ENCODE results near the gene SLC2A4.
A peak's percentile ranks its signal among the peaks of the same experiment; 100 is the strongest.

The SLC2A4 gene

DNA sequence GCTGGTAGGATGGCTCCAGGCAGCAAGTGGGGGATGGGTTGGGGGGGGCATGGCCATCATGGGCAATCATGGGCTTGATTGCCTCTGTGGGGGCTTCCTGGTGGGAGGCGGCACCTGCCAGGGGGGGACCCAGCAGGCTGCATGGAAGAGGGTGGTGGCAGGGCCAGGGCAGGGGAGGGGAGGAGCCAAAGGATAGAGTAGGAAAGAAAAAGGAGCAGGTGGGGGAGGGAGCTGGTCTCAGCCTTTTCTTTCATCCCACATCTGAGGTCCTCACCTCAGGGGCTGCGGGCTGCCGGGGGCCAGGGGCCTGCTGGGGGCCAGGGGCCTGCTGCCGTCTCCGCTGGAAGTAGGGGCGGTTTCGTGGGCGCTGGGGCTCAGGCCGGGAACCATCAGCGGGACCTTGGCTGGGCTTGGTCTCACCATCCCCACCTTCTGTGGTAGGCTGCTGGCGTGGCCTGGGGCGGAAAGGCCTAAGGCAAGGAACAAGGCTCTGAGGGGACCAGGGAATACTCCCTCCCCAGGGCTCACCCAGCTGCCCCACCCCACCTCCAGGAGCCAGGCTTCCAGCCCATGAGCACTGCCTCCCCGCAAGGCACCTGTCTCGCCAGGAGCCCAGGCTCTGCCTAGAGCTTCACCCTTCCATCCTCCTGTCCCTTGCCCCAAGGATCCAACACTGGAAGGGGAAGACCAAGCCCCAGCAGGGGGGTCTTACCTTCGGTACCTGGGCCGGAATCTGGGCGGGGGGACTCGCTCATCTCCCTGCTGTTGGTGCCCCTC is 7.9 kb downstream of the SLC2A4 start:
- no peak overlapping the region for H3K27ac ChIP-seq (ENCODE audit: low read depth, low read length)
- no peak overlapping the region for H3K9ac ChIP-seq (ENCODE audit: low read length)
- no peak overlapping the region for H3K4me3 ChIP-seq (ENCODE audit: low read length)
- H3K4me1 ChIP-seq (ENCODE audit: control insufficient read depth, insufficient read depth, low read length), result peaks cover 20% of the 10 kb centered on the region
- peaks cover 6% of the 10 kb centered on the region for H3K27me3 ChIP-seq (ENCODE audit: control insufficient read depth, insufficient read depth, low read length)
- peaks cover 6% of the 10 kb centered on the region for H3K36me3 ChIP-seq (ENCODE audit: control insufficient read depth, insufficient read depth, low read length)

DNA sequence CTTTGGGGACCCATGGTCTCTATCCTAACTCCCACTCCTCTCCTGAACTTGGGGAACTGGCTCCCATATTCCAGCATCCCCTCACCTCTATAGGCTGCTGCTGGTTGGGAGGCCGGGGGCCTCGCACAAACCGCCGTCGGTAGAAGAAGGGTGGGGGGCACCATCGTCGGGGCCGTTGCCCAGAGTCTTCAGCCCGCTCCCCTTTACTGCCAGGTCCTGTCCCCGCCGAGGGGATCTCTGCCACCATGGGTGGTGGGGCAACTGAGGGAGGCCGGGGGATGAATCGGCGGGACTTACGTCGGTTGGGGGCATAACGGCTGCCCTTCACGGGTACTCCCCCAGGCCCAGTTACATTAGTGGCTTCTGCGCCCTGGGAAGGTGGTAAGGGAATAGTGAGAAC is 8.6 kb downstream of the SLC2A4 start:
- Histone ChIP-seq H3K27me3 (ENCODE audit: control insufficient read depth, insufficient read depth, low read length) (peaks cover 6% of the 10 kb centered on the region), H3K9ac (ENCODE audit: low read length) (no peak overlapping the region), H3K27ac (ENCODE audit: low read depth, low read length) (peak overlapping the region; percentile 3), H3K4me1 (ENCODE audit: control insufficient read depth, insufficient read depth, low read length) (peaks cover 22% of the 10 kb centered on the region), H3K36me3 (ENCODE audit: control insufficient read depth, insufficient read depth, low read length) (peaks cover 2% of the 10 kb centered on the region), H3K4me3 (ENCODE audit: low read length) (no peak overlapping the region)

DNA sequence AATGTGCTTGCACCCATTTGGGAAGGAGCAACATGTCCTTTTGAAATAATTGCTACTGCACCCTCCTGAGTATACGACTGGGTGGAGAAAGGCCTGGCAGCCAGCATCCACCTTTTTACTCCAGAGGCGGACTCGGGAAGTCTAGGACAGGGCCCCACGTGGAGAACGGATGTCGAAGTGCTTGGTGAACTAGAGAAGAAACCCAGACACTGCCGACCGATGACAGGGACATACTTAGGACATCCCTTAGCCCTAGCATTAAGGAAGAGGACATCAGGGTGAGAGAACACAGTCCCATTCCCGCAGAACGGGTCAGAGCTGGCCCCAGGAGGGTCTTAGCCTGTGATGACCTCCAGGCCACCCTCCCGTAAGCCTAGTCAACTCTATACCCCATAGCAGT is 9.2 kb downstream of the SLC2A4 start:
- Histone ChIP-seq H3K27ac (ENCODE audit: low read depth, low read length) (peak overlapping the region; percentile 3), H3K27me3 (ENCODE audit: control insufficient read depth, insufficient read depth, low read length) (peaks cover 6% of the 10 kb centered on the region), H3K4me3 (ENCODE audit: low read length) (no peak overlapping the region), H3K4me1 (ENCODE audit: control insufficient read depth, insufficient read depth, low read length) (peaks cover 22% of the 10 kb centered on the region), H3K9ac (ENCODE audit: low read length) (no peak overlapping the region), H3K36me3 (ENCODE audit: control insufficient read depth, insufficient read depth, low read length) (peaks cover 2% of the 10 kb centered on the region)

DNA sequence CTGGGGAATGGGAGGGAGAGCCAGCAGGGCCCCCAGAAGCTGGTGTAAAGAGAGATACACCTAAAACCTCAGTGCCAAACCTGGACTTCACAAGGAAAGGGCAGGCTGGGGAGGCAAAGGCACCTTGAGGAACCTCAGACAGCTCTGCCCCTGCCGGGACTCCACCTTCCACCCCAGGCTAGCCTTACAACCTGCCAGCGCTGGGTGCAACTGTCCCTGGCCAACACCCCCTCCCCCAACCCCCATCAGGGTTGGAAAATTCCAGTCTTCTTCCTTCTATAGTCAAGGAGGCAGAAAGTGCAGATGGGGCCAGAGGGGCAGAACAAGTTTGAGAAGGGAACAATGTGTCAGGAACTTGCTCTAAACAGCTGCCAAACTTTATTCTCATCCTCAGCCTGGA is 10.7 kb downstream of the SLC2A4 start:
- Histone ChIP-seq H3K4me3 (ENCODE audit: low read length) (no peak overlapping the region), H3K27me3 (ENCODE audit: control insufficient read depth, insufficient read depth, low read length) (peaks cover 6% of the 10 kb centered on the region), H3K9ac (ENCODE audit: low read length) (no peak overlapping the region), H3K36me3 (ENCODE audit: control insufficient read depth, insufficient read depth, low read length) (peaks cover 2% of the 10 kb centered on the region), H3K4me1 (ENCODE audit: control insufficient read depth, insufficient read depth, low read length) (peaks cover 31% of the 10 kb centered on the region), H3K27ac (ENCODE audit: low read depth, low read length) (peak overlapping the region; percentile 26)

DNA sequence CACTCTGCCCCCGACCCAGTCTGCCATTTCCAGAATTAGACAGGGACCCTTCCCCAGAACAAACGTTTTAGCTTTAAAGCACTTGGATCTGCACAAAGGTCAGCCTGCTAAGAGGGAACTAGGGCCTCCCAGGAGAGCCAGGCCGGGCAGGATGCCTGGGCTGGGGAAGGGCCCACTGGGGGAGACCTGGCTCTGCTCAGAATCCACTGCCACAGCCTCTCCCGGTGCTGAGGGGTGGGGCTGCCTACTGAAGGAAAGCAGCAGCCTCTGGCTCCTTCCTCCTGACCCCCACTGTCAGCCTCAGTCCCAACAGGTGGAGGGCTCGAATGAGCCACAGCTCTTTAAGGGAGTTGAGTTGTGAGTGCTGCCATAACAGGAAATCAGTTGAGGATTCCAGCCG is 11.2 kb downstream of the SLC2A4 start:
- H3K27ac ChIP-seq (ENCODE audit: low read depth, low read length), result peak overlapping the region; percentile 26

DNA sequence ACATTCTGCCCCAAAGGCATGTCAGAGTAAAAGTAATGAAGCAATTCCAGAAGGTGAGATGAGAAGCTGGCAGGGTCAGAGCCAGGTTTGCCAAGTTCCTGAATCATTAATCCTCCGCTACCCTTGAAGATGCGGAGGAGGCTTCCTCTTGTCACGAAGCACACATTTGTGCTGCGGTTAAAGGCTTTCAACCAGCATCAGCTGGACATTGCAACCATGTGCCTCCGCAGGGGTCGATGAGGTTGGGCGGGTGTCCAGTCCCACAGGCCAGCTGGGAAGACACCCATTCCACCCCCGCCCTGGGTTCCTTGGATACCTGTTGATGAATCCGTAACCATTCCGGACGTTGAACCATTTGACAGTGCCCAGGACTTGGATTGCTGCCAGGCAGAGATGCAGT is 11.6 kb downstream of the SLC2A4 start:
- Histone ChIP-seq H3K9ac (ENCODE audit: low read length) (no peak overlapping the region), H3K27ac (ENCODE audit: low read depth, low read length) (no peak overlapping the region), H3K36me3 (ENCODE audit: control insufficient read depth, insufficient read depth, low read length) (no peaks in the 10 kb centered on the region), H3K4me3 (ENCODE audit: low read length) (no peak overlapping the region), H3K4me1 (ENCODE audit: control insufficient read depth, insufficient read depth, low read length) (peaks cover 31% of the 10 kb centered on the region), H3K27me3 (ENCODE audit: control insufficient read depth, insufficient read depth, low read length) (peaks cover 6% of the 10 kb centered on the region)

More for the DNA sequence above, 11.2 kb downstream of the SLC2A4 start:
- peaks cover under 1% of the 10 kb centered on the region for H3K36me3 ChIP-seq (ENCODE audit: control insufficient read depth, insufficient read depth, low read length)
- H3K27me3 ChIP-seq (ENCODE audit: control insufficient read depth, insufficient read depth, low read length), result peaks cover 6% of the 10 kb centered on the region
- no peak overlapping the region for H3K9ac ChIP-seq (ENCODE audit: low read length)
- no peak overlapping the region for H3K4me3 ChIP-seq (ENCODE audit: low read length)
- H3K4me1 ChIP-seq (ENCODE audit: control insufficient read depth, insufficient read depth, low read length), result peaks cover 31% of the 10 kb centered on the region

DNA sequence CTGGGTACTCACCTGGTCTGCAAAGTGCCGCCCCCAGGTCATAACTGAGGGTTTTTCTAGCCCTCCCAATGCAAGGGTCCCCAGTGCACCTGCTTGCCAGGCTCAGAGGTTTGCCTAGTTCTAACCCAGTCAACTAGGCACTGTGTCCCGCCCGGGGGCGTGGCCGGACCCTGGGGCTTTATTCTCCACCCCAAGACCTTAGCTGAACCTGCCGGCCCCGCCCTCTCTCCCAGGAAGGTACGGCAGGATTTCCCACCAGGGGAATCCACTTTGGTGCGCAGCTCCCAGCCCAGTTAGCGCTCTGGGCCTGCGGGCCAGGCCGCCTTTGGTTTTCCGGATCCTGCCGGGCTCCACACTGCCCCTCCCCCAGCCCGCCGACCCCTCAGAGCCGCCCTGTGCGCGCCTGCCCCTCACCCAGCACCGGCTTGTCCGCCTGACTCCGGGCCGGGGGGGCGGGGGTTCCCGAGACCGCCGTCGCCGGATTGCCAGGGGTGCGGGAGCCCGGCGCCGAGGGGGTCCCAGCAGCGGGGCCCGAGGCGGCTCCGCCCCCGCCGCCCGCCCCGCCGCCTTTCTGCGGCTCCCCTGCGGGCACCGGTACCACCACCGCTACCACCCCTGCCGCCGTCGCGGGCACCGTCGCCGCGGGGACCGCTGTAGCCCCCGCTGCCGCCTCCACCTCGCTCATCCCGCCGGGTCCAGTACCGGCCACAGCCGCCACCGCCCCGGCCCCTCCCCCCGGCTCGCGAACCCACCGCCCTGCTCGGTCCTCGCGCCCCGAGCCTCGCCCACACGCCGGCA is 12.5 kb downstream of the SLC2A4 start:
- Histone ChIP-seq H3K9ac (ENCODE audit: low read length) (no peak overlapping the region), H3K4me1 (ENCODE audit: control insufficient read depth, insufficient read depth, low read length) (peaks cover 31% of the 10 kb centered on the region), H3K36me3 (ENCODE audit: control insufficient read depth, insufficient read depth, low read length) (no peaks in the 10 kb centered on the region), H3K4me3 (ENCODE audit: low read length) (peak overlapping the region; percentile 32), H3K27me3 (ENCODE audit: control insufficient read depth, insufficient read depth, low read length) (peaks cover 6% of the 10 kb centered on the region), H3K27ac (ENCODE audit: low read depth, low read length) (no peak overlapping the region)

DNA sequence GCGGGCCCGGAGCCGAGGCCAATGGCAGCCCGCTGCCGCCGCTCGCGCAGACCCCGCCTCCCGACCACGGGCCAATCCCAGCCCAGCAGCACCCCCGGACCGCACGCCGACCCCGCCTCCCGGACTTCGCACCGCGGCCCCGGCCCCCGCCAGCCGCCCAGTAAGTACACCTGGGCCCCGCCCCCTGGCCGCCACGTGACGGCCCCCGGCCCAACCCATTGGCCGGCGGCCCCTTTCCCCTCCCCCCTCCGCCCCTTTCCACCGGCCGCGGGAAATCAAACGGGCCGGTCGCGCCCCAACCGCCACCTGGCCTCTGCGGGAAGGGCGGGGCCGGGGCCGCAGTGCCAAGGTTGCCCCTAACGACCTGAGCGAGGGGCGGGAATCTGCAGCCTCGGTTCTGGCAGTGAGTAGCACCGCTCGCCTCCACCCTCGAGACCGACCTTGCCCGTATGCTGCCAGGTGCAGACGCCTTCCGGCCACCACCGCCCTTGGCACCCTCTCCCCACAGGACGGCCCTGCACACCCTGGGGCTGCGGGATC is 13.2 kb downstream of the SLC2A4 start, which contains the start of gene YBX2:
Gene YBX2, minus strand, starts transcription at position 26 of the 540 bp plus-strand sequence. CDS start 139 bp downstream, outside the sequence.
- H3K27ac ChIP-seq (ENCODE audit: low read depth, low read length), result peak within 1 kb of the TSS; percentile 31
- H3K4me1 ChIP-seq (ENCODE audit: control insufficient read depth, insufficient read depth, low read length), result peaks cover 31% of the 10 kb centered on the region
- H3K4me3 ChIP-seq (ENCODE audit: low read length), result peak within 1 kb of the TSS; percentile 61
- H3K27me3 ChIP-seq (ENCODE audit: control insufficient read depth, insufficient read depth, low read length), result peaks cover 6% of the 10 kb centered on the region
- H3K36me3 ChIP-seq (ENCODE audit: control insufficient read depth, insufficient read depth, low read length), result no peaks in the 10 kb centered on the region
- H3K9ac ChIP-seq (ENCODE audit: low read length), result no peak within 1 kb of the TSS

DNA sequence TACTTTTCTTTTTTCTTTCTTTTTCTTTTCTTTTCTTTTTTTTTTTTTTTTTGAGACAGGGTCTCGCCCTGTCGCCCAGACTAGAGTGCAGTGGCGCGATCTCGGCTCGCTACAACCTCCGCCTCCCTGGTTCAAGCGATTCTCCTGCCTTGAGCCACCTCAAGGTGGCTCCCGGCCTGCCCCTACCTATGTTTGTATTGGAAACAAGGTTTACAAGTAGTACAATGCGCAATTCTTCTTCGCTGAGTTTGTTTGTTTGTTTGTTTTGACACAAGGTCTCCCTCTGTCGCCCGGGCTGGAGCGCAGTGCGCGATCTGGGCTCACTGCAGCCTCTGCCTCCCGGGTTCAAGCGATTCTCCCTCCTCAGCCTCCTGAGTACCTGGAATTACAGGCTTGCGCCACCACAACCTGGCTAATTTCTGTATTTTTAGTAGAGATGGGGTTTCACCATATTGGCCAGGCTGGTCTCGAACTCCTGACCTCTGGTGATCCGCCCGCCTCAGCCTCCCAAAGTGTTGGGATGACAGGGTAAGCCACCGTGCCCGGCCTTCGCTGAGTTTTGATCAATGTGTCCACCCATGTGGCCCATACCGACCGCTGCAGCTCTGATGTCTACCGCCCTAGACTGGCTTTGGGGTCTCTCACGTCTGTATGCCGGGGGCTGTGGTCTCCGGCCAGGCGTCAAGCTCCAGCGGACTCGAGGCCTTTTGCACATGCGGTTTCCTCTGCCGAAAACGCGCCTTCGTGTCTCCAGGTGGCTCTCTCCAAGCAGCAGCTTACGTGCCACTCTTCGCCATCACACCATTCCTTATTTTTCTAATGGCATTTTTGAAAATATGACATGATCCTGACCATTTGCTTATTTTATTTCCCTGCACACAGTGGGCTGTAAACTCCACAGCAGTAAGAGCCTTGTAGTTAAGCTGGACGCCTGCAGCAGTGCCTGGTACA is 14.0 kb downstream of the SLC2A4 start:
- Histone ChIP-seq H3K4me3 (ENCODE audit: low read length) (peak overlapping the region; percentile 61), H3K36me3 (ENCODE audit: control insufficient read depth, insufficient read depth, low read length) (no peaks in the 10 kb centered on the region), H3K27me3 (ENCODE audit: control insufficient read depth, insufficient read depth, low read length) (peaks cover 6% of the 10 kb centered on the region), H3K9ac (ENCODE audit: low read length) (no peak overlapping the region), H3K4me1 (ENCODE audit: control insufficient read depth, insufficient read depth, low read length) (peaks cover 31% of the 10 kb centered on the region), H3K27ac (ENCODE audit: low read depth, low read length) (peak overlapping the region; percentile 53)

DNA sequence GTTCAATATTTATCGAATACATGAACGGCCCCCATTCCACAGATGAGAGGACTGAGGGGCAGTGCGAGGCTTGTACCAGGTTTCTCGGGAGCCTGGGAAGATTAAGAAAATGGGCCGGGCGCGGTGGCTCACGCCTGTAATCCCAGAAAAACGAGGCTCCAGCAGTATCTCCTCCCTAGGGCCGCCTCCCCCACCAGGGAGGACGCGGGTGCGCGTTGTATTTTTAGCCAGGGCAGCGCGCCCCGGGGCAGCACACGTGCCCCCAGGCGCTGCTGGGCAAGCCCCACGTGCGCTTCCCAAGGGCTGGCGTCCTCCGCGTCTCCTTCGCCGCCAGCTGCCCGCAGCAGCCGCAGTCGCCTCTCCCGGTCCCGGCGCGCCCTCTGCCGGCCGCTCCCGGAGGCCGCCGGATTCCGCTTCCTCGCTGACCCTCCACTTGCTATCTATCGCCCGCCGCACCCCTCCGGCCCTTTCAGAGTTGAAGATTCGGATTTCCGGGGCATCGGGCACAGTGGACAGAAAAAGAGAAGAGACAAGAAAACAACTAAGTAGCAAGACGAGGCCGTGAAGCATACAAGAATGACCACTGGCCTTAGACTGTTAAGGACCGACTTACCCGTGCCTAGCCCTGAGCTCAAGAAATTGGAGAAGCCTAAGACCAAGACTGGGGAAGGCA is 14.8 kb downstream of the SLC2A4 start:
- Histone ChIP-seq H3K4me3 (ENCODE audit: low read length) (peak overlapping the region; percentile 39), H3K4me1 (ENCODE audit: control insufficient read depth, insufficient read depth, low read length) (peaks cover 31% of the 10 kb centered on the region), H3K27ac (ENCODE audit: low read depth, low read length) (peak overlapping the region; percentile 53), H3K36me3 (ENCODE audit: control insufficient read depth, insufficient read depth, low read length) (no peaks in the 10 kb centered on the region), H3K9ac (ENCODE audit: low read length) (peak overlapping the region; percentile 10), H3K27me3 (ENCODE audit: control insufficient read depth, insufficient read depth, low read length) (peaks cover 4% of the 10 kb centered on the region)

DNA sequence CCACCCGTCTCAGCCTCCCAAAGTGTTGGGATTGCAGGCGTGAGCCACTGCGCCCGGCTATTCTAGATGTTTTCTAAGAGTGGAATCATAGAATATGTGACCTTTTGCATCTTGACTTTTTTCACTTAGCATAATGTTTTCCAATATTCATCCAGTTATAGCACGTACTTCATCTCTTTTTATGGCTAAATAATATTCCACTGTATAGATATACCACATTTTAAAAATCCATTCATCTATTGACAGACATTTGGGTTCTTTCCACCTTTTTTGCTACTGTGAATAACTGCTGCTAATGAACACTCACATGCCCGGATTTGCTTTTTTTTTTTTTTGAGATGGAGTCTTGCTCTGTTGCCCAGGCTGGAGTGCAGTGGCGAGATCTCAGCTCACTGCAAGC is 22.7 kb downstream of the SLC2A4 start:
- Histone ChIP-seq H3K27me3 (ENCODE audit: control insufficient read depth, insufficient read depth, low read length) (no peaks in the 10 kb centered on the region), H3K9ac (ENCODE audit: low read length) (no peak overlapping the region), H3K27ac (ENCODE audit: low read depth, low read length) (no peak overlapping the region), H3K36me3 (ENCODE audit: control insufficient read depth, insufficient read depth, low read length) (no peaks in the 10 kb centered on the region), H3K4me3 (ENCODE audit: low read length) (no peak overlapping the region), H3K4me1 (ENCODE audit: control insufficient read depth, insufficient read depth, low read length) (peaks cover 6% of the 10 kb centered on the region)

Measured in rectal smooth muscle tissue (tissue), 1 donor.